Endometrial microvascular endothelial cells (primary cell): ENCODE results near the gene PALLD. TPM values are rescaled to one million over a fixed set of nuclear protein-coding genes. Genes with fewer than 3 reads are reported as not detected.
"Not testable (repeated sequence)": the region's sequence is repeated elsewhere in the genome, so short reads cannot be mapped to it uniquely, and the experiment has no call there.

Source experiments
- in situ Hi-C: cut with HindIII; loops from 2 replicates; pipeline ENCODE4 v1.10.0; 2017; ENCODE audit warnings: low sequenced_read_pairs, low pct_unique_long_range_greater_than_20kb; ENCODE audit errors: inconsistent ontology term
- total RNA-seq: library from RNA; depleted of rRNA; stranded (reverse); fragments of >200 nt; gene quantifications from one replicate; pipeline ENCODE4 v1.2.3, GENCODE V29; 2015; ENCODE audit errors: inconsistent ontology term

PALLD gene
- total RNA-seq, 1 donor from 2014 or later, result 82.9 TPM

- in situ Hi-C loops, result not testable (repeated sequence)
Measured at GRCh38 chr4:168727181-168727580, 230.3 kb downstream of the PALLD start.

DNA sequence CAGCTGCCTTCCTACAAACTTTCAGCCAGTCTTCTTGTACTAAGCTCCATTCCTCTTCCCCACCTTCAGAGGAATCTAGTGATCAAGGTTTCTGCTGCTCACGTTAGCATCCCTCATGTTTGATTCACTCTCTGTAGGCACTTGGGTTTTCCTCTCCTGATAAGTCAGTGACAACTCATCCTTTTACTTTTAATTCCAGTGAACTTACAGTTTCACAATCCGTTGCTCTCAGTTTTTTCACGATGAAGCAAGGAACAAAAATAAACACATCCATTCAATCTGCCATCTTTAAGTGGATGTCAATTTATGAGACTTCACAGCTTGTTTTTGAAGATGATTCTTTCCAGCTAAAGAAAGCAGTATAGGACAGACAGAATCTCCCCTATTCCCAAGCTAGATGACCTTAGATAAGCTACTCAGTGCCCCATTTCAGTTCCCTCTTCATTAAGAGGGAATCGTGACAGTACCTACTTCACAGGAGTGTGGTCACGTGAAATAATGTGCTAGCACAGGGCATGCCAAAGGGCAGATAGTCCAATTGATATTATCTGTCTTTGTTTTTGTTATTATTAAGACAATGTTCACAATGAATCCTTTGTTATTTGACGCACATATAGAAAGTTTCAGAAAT, 234.3 kb downstream of the PALLD start:
- in situ Hi-C loops, result no loop called here

DNA sequence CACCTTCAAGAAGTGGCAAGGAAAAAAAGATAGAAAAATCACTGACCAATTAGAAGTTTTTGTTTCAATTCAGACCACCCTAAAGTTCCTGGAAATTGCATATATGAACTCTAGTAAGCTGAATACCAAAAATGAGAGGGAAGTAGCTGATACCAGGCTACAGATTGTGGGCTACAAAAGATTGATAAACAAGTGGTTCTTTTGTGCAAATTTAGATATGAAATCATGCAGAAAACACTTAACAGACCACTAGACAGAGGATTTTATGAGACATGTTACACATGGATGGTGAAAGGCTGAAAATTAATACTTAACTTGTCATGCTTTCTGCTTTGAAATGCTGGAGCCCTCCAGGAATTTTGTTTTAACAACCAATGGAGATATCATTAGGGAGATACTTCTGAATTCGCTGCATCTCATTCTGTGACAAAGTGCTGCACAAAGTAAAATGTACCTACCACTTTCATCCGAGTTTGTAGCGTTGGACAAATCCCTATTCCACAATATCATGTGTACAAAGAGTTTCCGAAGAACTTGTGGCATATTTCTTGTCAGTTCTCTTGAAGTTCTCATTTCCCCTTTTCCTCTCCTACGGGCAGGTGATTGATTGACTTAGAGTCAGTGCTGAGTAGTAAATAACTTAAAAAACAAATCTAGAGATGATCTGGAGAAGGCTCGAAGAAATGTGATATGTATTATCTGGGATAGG, 235.0 kb downstream of the PALLD start:
- in situ Hi-C loops, result no loop called here

- in situ Hi-C loops, result no loop called here
Measured at GRCh38 chr4:168732714-168733113, 235.9 kb downstream of the PALLD start.

DNA sequence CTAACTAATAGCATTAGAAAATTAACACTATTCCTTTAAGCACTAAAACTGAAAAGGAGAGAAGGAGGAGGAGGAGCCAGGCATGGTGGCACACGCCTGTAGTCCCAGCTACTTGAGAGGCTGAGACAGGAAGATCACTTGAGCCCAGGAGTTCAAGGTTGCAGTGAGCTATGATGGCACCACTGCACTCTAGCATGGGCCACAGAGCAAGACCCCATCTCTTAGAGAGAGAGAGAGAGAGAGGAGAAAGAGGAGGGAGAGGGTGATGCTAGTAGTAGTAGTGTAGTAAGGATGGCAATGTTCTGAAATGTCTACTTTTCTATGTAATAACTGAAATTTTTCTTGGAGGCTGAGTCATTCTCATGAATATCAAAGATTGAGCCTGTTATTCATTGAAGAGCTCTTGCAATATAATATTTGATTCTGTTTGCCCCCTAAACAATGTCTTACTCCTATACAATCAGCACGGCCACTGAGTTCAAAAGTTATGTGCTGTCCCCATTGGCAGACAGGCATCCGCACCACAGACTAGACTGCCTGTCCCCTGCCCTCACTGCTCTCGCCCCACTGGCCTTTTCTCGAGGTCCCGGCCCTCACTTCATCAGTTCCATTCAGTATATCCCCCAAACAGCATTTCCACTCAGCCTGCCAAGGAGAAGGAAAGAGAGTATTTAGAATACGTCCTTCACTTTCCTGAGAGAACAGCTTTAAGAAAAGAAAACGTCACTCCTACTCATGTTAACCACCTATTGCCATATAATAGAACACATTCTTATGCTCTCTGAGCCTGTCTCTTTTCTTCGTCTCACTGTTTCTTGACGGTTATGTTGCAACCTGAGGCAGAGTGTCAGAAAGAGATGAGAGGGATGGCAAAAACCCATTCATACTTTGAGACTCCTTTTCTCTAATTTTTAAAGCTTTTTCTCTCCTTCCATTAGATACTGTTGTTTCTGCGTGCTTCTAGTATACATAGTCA, 238.1 kb downstream of the PALLD start:
- in situ Hi-C loops, result no loop called here

DNA sequence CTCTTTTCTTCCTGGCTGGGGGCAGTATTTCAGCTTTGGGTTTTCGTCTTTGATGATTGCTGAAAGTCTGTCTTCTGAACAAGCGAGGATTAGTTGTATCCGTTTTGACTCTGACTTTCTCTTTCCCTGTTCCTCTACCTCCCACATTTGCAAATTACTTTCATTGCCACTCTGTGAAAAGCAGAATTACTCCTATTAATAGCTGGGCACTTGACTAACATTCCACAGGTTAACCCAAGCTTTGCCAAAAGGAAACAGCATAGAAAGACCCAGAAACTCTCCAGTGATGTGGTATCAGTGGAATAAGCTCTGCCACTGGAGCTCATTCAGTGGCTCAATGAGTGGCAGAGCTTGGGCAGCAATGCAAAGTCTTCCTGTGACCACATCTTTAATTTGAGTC, 238.9 kb downstream of the PALLD start:
- in situ Hi-C loops, result no loop called here

- in situ Hi-C loops, result no loop called here
Measured at GRCh38 chr4:168736860-168737805, 240.3 kb downstream of the PALLD start.

- in situ Hi-C loops, result no loop called here
Measured at GRCh38 chr4:168737806-168738172, 240.9 kb downstream of the PALLD start.

DNA sequence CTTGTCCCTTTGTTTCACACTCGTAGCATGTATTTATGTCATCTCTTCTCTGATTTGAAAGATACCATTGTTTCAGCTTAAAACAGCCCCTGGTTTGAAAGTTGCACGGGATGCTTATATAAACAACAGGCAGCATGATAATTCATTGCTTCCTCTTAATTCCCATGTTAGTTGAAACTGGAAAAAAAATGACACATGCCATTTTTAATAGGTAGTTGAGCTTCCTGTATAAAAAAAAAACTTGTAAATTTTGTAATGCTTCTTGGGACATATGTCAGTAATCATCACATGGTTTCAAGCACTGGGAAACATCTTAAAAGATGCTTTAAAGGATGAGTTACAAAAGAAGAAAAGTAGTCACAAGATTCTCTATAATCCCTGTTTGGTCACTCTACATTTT, 243.0 kb downstream of the PALLD start:
- in situ Hi-C loops, result no loop called here

GRCh38 chr4:168740691-168741090, 243.8 kb downstream of the PALLD start:
- in situ Hi-C loops, result no loop called here

DNA sequence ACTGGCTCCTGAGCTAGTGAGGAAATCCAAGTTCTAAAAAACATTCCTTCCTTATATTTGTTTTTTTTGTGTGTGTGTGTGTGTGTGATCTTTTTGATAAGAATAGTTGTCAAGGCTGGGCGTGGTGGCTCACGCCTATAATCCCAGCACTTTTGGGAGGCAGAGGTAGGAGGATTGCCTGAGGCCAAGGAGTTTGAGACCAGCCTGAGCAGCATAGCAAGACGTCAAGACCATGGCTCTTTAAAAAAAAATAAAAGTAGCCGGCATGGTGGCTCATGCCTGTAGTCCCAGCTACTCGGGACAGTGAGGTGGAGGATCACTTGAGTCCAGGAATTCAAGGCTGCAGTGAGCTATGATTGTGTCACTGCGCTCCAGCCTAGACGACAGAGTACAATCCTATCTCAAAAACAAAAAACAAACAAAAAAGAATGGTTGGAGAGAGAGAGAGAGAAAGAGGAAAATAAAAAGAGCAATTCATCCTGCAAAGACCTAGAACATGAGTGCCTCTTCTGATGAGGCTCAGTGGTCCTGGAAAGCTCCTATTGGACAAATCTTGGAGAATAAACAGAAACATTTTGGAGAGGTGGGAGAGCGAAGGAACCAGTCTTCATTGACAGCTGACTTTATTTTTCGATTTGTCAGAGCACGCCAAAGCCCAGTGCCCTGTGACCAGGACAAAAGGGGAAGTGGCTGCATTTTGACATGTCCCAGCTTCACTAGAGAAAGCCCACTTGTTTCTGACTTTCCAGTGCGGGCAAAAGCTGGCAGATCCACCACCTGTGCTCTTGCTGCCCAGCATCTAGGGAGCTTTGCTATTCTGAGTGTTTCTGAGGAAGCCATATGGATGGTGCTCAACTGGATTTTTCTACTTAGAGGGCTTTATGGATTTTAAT, 244.7 kb downstream of the PALLD start:
- in situ Hi-C loops, result no loop called here

DNA sequence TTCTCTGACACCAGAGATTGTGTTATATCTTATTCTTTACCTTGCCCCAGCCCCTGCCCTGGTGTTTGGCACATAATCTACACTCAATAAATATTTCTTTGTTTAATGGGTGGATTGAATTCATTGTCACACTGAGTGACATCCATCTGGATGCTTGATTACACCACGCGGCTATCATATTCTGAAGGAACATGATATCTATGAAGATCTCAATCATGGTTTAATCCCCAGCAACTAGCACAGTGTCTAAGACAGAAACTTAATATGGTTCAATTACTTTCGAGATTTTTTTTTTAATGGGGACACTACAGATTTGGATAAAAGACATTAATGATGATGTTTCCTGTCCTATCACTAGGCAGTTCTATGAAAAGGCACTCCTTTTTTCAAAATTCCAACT, 246.3 kb downstream of the PALLD start:
- in situ Hi-C loops, result no loop called here

DNA sequence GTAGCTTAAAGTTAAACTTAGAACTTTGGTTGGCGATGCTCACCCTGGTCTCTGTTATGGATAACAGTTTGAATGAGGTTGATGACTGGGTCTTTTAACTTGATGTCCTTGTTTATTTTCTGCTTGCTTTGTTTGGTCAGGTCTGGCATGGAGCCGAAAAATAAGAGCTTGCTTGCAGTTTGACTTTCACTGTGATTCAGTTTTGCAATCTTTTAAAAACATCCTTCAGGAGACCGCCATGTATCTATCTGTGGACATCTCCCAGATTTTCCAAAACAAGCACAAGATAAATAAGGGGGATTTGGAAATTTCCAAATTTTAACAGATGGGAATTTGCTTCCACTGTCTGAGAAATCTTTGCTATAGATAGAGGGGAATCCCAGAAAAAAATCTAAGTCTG, 246.7 kb downstream of the PALLD start:
- in situ Hi-C loops, result no loop called here

GRCh38 chr4:168744021-168744420, 247.2 kb downstream of the PALLD start:
- in situ Hi-C loops, result no loop called here

DNA sequence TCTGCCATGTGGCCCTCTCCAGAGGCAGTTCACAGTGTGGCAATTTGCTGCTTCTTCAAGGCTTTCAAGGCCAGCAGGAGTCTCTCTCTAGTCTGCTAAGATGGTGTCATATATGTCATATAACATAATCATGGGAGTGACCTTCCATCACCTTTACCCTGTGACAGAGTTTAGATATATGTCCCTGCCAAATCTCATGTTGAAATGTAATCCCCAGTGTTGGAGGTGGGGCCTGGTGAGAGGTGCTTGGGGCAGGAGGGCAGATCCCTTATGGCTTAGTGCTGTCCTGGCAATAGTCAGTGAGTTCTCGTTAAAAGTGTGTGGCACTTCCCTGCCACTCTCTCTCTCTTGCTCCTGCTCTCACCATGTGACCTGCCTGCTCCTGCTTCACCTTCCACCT, 252.0 kb downstream of the PALLD start:
- in situ Hi-C loops, result no loop called here

- in situ Hi-C loops, result no loop called here
Measured at GRCh38 chr4:168751263-168752225, 254.7 kb downstream of the PALLD start.
